Retinal pigment epithelial cell (primary cell): ENCODE measurements around the gene SUMO3.

Experiments used
- DNase-seq: peaks from one replicate; pipeline ENCODE4 v3.0.0-alpha.2; 2010; ENCODE audit warnings: low read depth
- H3K4me3 ChIP-seq: 2 replicates; pipeline ENCODE4 v1.5.1; 2011; ENCODE audit warnings: mild to moderate bottlenecking, low read length, control low read depth, moderate library complexity
- CTCF ChIP-seq: conservative IDR thresholded peaks from 2 replicates; pipeline ENCODE4 v1.5.1; 2011; ENCODE audit warnings: low read depth, low read length, control low read depth, inconsistent platforms

SUMO3 gene

GRCh38 chr21:44778983-44779382, 38.9 kb downstream of the SUMO3 start:
- DNase-seq, result no peak
- TF ChIP-seq CTCF, result no peak
- H3K4me3 ChIP-seq, result no peak overlapping the region

- no peak for TF ChIP-seq CTCF
- DNase-seq, result no peak
- H3K4me3 ChIP-seq, result no peak overlapping the region
Observed at GRCh38 chr21:44778499-44778911, 39.4 kb downstream of the SUMO3 start.

GRCh38 chr21:44778094-44778493, 39.8 kb downstream of the SUMO3 start:
- DNase-seq, result no peak
- H3K4me3 ChIP-seq, result no peak overlapping the region
- TF ChIP-seq CTCF, result no peak

GRCh38 chr21:44774972-44775371, 42.9 kb downstream of the SUMO3 start:
- no peak for TF ChIP-seq CTCF
- no peak for DNase-seq
- no peak overlapping the region for H3K4me3 ChIP-seq

GRCh38 chr21:44773291-44773932, 44.5 kb downstream of the SUMO3 start:
- DNase-seq, result no peak

GRCh38 chr21:44771896-44772525, 45.9 kb downstream of the SUMO3 start:
- TF ChIP-seq CTCF, result no peak
- DNase-seq, result no peak
- no peak overlapping the region for H3K4me3 ChIP-seq

More at GRCh38 chr21:44773291-44773932, 44.5 kb downstream of the SUMO3 start:
- no peak overlapping the region for H3K4me3 ChIP-seq
- TF ChIP-seq CTCF, result no peak
